PC-3 (cell line): ENCODE results near the gene TEP1.

Source experiments
- EZH2 ChIP-seq: fragments of 300-600 bp; sonication (generic); IDR thresholded peaks from one replicate; pipeline ENCODE4 v1.6.1; 2017; ENCODE audit warnings: antibody characterized with exemption, mild to moderate bottlenecking, low read length; ENCODE audit not compliant: unreplicated experiment
- EZH2phosphoT487 ChIP-seq: fragments of 300-600 bp; sonication (generic); IDR thresholded peaks from 2 replicates; pipeline ENCODE4 v1.6.1; 2018; ENCODE audit warnings: mild to moderate bottlenecking, antibody characterized with exemption, low read length, borderline replicate concordance
- TF ChIP-seq, protein P1 (sequence below): fragments of 300-600 bp; sonication (generic); conservative IDR thresholded peaks from 2 replicates; pipeline ENCODE4 v1.5.1; 2017; ENCODE audit warnings: antibody characterized with exemption, low read depth, mild to moderate bottlenecking, low read length

DNA sequence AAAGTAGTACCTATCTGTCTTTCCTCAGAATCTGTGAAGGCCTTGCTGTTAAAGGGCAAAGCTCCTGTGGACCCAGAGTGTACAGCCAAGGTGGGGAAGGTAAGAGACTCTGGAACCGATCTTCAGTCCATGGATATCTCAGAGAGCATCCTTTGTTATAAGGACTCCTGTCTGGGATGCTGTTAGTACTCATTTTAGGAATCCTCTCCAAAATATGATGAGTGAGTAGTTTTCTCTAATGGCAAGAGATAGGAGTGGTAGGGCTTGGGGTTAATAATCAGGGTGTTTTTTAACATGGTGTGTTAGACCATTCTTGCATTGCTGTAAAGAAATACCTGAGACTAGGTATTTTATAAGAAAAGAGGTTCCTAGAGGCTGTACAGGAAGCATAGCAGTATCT lies 67.9 kb downstream of the TEP1 start:
- TF ChIP-seq, protein P1, sequence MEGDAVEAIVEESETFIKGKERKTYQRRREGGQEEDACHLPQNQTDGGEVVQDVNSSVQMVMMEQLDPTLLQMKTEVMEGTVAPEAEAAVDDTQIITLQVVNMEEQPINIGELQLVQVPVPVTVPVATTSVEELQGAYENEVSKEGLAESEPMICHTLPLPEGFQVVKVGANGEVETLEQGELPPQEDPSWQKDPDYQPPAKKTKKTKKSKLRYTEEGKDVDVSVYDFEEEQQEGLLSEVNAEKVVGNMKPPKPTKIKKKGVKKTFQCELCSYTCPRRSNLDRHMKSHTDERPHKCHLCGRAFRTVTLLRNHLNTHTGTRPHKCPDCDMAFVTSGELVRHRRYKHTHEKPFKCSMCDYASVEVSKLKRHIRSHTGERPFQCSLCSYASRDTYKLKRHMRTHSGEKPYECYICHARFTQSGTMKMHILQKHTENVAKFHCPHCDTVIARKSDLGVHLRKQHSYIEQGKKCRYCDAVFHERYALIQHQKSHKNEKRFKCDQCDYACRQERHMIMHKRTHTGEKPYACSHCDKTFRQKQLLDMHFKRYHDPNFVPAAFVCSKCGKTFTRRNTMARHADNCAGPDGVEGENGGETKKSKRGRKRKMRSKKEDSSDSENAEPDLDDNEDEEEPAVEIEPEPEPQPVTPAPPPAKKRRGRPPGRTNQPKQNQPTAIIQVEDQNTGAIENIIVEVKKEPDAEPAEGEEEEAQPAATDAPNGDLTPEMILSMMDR: no peak
- TF ChIP-seq EZH2phosphoT487: no peak
- no peak for TF ChIP-seq EZH2
